Fibroblast of pulmonary artery (primary cell): Measurements from ENCODE around the gene KCNN1.

Experiments
- DNase-seq: peaks from one replicate; pipeline ENCODE4 v3.0.0-alpha.2; 2010; ENCODE audit warnings: low read depth
- H3K4me3 ChIP-seq: replicated peaks from 2 replicates; pipeline ENCODE4 v1.5.1; 2011; ENCODE audit warnings: low read depth, mild to moderate bottlenecking, control low read depth, low read length, moderate library complexity
- TF ChIP-seq, protein P1 (sequence below): IDR thresholded peaks from 2 replicates; pipeline ENCODE4 v1.5.1; 2011; ENCODE audit warnings: mild to moderate bottlenecking, control low read depth, low read length, inconsistent platforms; ENCODE audit errors: missing control alignments

Gene KCNN1

DNA sequence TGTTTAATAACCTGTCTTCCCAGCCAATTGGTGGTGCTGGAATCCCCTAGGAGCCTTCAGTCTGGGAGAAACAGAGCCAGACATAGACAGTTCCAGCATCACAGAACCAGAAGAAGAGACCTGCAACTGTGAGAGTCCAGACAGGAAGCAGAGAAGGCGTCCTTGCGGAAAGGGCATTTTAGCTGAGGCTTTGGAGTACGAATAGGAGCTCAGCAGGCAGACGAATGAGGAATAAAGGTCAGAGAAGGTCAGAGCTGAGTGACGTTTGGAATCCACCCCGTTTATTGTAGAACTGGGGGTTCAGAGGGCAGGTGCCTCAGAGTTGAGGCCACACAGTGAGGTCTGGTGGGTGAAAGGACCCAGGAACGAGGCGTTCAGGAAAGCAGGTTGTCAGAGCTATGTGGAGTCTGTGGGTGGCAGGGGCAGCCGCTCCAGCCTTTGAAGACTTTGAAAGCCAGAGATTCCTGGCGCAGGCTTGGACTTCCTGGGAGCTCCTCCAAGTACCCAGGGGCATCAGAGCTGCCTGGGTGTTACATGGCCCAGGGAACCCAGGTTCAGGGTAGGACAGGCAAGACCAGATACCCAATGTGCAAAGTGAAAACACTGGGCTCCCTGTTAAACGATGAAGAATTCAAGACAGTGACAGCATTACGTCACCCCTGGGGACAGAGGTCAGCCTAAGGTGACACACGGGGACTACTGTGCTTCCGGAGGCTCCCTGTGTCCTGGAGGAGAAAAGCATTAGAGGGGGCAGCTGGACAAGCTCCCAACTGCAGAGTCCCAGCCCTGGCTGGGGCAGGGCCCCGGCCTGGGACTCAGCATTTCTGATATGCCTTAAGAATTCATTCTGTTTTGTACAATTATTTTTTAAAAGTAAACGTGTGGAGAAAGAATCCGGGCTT, 46.6 kb downstream of the KCNN1 start:
- H3K4me3 ChIP-seq = no peak overlapping the region
- TF ChIP-seq, protein P1, sequence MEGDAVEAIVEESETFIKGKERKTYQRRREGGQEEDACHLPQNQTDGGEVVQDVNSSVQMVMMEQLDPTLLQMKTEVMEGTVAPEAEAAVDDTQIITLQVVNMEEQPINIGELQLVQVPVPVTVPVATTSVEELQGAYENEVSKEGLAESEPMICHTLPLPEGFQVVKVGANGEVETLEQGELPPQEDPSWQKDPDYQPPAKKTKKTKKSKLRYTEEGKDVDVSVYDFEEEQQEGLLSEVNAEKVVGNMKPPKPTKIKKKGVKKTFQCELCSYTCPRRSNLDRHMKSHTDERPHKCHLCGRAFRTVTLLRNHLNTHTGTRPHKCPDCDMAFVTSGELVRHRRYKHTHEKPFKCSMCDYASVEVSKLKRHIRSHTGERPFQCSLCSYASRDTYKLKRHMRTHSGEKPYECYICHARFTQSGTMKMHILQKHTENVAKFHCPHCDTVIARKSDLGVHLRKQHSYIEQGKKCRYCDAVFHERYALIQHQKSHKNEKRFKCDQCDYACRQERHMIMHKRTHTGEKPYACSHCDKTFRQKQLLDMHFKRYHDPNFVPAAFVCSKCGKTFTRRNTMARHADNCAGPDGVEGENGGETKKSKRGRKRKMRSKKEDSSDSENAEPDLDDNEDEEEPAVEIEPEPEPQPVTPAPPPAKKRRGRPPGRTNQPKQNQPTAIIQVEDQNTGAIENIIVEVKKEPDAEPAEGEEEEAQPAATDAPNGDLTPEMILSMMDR = no peak
- DNase-seq = no peak

DNA sequence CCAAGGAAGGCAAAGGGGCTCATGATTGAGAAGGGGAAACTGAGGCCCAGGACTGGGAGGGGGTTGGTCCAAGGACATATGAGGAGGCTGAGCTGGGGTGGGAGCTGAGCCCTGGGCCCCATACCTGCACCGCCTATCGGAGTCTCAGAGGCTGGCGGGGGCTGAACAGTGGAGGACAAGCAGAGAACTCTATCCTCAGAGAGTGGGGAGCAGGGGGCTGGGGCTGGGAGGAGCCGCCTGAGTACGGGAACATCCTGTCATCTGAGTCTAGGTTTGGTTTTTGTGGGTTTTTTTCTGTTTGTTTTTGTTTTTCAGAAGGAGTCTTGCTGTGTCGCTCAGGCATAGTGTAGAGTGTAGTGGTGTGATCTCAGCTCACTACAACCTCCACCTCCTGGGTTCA, 47.3 kb downstream of the KCNN1 start:
- TF ChIP-seq, protein P1 = no peak
- no peak overlapping the region for H3K4me3 ChIP-seq
- DNase-seq = no peak

DNA sequence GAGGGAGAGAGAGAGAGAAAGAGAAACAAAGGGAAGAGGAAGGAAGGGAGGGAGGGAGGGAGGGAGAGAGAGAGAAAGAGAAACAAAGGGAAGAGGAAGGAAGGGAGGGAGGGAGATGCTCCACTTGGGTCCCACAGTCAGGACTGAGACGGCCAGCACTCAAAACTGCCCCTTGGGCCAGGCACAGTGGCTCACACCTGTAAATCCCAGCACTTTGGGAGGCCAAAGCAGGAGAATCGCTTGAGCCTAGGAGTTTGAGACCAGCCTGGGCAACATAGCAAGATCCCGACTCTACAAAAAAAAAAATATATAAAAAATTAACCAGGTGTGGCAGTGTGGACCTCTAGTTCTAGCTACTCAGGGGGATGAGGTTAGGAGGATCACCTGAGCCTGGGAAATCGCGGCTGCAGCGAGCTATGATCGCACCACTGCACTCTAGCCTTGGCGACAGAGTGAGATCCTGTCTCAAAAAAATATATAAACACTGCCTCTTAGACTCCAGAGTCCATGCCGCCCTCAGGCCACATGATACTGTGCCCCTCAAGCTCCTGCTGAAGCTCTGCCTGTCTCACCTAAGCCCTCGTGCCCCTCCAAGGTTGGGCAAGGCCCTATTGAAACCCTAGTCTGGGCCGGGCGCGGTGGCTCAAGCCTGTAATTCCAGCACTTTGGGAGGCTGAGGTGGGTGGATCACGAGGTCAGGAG, 49.5 kb downstream of the KCNN1 start:
- TF ChIP-seq, protein P1 = no peak
- no peak overlapping the region for H3K4me3 ChIP-seq
- DNase-seq = no peak

DNA sequence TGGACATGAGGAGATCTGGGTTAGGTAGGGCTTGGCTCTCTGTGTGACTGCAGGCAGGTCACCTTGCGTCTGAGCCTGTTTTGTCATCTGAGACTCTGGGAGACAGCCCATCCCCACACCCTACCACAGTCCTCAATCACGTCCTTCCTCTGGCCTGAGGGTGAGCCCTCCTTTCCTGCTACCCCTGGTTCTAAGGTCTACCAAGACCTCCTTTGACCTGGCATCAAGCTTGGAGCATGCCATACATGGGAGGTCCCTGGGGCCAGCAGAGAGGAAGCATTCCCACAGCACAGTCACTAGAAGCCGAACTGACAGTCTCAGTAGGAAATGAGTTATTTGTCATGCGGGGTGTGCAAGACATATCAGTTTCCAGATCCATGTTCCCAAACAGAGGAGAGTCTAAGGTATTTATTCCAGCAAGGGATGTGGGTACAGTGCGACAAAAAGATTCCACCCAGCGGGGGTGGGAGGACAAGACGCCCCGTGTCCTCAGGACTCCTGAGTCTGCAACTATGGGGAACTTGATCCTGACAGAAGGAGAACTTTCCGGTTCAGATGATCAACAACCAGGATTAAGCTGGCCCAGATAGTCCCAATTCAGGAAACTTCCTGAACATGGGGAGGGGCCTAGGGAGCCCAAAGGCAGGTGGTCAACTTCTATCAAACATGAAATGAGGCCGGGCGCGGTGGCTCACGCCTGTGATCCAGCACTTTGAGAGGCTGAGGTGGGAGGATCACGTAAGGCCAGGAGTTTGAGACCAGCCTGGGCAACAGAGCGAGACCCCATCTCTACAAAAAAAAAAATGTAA, 50.6 kb downstream of the KCNN1 start:
- no peak overlapping the region for H3K4me3 ChIP-seq
- TF ChIP-seq, protein P1 = no peak
- no peak for DNase-seq

DNA sequence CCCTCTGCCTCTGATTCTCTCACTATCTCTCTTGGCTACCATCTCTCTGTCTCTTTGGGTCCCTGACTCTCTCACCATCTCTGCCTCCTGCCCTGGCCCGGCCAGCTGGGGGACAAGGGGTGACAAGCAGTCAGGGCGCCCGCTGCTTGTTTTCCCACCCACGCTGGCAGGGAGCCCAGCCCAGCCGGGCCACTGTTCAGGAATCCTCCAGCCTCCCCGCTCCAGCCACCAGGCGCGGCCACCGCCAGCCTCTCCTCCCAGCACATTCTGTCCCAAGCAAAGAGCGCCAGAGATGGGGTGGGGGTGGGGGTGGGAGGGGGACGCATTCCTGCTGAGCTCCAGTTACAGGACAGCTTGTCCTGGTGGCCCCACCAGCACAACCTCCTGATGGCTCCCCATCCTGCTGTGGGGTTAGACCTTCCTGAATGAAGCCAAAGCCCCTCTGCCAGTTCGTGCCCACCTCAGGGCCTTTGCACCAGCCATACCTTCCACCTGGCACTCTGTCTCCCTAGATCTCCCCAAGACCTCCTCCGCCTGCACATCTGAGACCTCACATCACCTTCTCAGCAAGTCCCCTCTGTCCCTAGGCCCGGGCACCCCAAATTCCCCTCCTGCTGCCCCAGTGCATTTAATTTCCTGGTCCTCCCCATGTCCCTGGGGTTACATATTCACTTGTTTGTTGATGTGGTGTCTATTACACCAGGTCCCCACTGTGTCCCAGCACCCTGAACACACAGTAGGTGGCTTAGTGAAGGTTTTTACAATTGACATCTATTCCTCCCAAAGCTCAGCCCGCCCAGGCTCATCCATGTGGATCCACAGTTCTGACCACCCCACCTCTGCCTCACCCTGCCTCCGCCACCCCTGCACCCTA, 53.5 kb downstream of the KCNN1 start:
- TF ChIP-seq, protein P1 = no peak
- peak; percentile 52 for DNase-seq
- H3K4me3 ChIP-seq = no peak overlapping the region
